Activated CD8-positive, alpha-beta T cell treated with anti-CD3 and anti-CD28 coated beads, Interleukin-2, amount 10 ng/mL, durations not matched to agents 7 days and 5 days (primary cell): ENCODE data around the gene SF3B6. TPM values are rescaled to one million over a fixed set of nuclear protein-coding genes. Genes with fewer than 3 reads are reported as not detected.
A peak's percentile ranks its signal among the peaks of the same experiment; 100 is the strongest.
"Not testable (repeated sequence)": the region's sequence is repeated elsewhere in the genome, so short reads cannot be mapped to it uniquely, and the experiment has no call there.

Experiments
- ATAC-seq: fragments of 150-1000 bp; cut with Tn5 transposase; one replicate; pipeline ENCODE4 v1.10.0; 2021; ENCODE audit warnings: moderate library complexity
- CTCF ChIA-PET: fragments of 350-600 bp; sonication (Branson Sonifier 250); formaldehyde crosslinking; loops from one replicate; lab custom pipeline; 2021; ENCODE audit warnings: antibody characterized with exemption; lab: Charles Lee
- POLR2A ChIA-PET: fragments of 350-600 bp; sonication (Branson Sonifier 250); formaldehyde crosslinking; loops from one replicate; lab custom pipeline; 2021; ENCODE audit warnings: antibody characterized with exemption; lab: Charles Lee
- DNase-seq: peaks from one replicate; pipeline ENCODE4 v3.0.0-alpha.2; 2020
- H3K27ac Mint-ChIP-seq: one replicate; pipeline ENCODE4 v1.8.0; 2021; ENCODE audit warnings: mild to moderate bottlenecking, mixed read lengths
- H3K27me3 Mint-ChIP-seq: one replicate; pipeline ENCODE4 v1.8.0; 2021; ENCODE audit warnings: low read depth, mixed read lengths
- H3K36me3 Mint-ChIP-seq: one replicate; pipeline ENCODE4 v1.8.0; 2021; ENCODE audit warnings: low read depth, mixed read lengths
- H3K4me1 Mint-ChIP-seq: one replicate; pipeline ENCODE4 v1.8.0; 2021; ENCODE audit warnings: low read depth, mixed read lengths
- H3K4me3 Mint-ChIP-seq: one replicate; pipeline ENCODE4 v1.8.0; 2021; ENCODE audit warnings: mild to moderate bottlenecking, mixed read lengths
- H3K9me3 Mint-ChIP-seq: one replicate; pipeline ENCODE4 v1.8.0; 2022; ENCODE audit warnings: mixed read lengths; ENCODE audit not compliant: insufficient read depth
- total RNA-seq, 2 experiments: library from RNA; stranded (reverse); gene quantifications; one replicate each; pipeline ENCODE4 v1.2.3, GENCODE V29; 2021

SF3B6 gene
- total RNA-seq, 2 experiments from 2014 or later: 94.6 to 96.2 TPM

DNA sequence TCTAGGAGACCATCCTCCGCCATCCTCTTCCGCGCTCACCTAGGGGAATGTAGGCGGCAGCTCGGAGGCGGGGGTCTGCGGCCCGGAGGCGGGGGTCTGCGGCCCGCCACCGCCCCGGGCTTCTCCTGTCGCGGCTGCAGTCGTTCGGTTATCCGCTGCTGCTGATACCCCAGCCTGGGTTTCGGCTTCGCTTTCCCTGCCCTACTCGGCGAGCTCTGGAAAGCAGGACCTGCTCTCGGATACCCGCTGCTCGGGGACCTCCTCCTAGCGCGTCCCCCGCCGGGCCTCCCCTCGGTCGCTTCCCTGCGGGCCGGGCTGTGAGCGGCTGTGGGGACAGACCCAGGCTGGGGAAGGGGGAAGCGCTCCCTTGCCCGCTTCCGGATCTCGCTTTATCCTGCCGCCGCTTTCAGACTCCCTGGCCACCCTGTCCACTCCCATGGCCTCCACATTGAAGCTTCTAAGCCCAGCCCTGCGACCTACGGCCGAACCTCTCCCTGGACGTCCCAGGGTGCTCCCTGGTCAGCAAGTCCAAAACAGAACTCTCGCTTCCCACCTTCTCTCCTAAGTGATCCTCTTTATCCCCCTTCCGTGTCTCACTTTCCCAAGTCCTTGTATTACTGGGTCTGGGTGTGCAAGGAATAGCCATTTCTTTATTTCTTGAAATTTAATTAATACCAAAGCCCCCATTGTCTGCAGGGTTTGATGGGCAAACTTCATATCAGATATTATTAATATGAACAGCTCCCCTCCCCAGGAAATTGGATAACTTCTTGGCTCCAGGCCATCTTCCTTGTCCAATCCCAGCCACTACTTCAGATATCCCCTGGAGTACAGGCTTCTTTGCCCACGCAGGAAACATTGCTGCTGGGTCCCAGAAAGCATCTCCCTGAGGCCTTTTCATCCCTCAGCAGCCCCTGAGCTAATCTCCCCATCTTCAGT lies 25.8 kb downstream of the SF3B6 start:
- peaks cover 7% of the 10 kb centered on the region for H3K27me3 Mint-ChIP-seq
- ChIA-PET CTCF (interaction anchor here (1.6 to 2.7 kb wide), 6 partner anchors 10 to 226 kb away, joined by 4 to 11 read pairs (median 7); partner anchors contain the start of genes ATAD2B and TP53I3), POLR2A (interaction anchor here (2.8 kb wide), 1 partner anchor 123 kb away, joined by 8 read pairs; the partner anchor contains the start of gene ATAD2B)
- H3K9me3 Mint-ChIP-seq: no peaks in the 10 kb centered on the region
- H3K4me1 Mint-ChIP-seq: peaks cover 27% of the 10 kb centered on the region
- peaks cover 2% of the 10 kb centered on the region for H3K36me3 Mint-ChIP-seq
- H3K4me3 Mint-ChIP-seq: peak overlapping the region; percentile 73
- H3K27ac Mint-ChIP-seq: no peak overlapping the region
- DNase-seq (peak; percentile 26), ATAC-seq (no peak)

DNA sequence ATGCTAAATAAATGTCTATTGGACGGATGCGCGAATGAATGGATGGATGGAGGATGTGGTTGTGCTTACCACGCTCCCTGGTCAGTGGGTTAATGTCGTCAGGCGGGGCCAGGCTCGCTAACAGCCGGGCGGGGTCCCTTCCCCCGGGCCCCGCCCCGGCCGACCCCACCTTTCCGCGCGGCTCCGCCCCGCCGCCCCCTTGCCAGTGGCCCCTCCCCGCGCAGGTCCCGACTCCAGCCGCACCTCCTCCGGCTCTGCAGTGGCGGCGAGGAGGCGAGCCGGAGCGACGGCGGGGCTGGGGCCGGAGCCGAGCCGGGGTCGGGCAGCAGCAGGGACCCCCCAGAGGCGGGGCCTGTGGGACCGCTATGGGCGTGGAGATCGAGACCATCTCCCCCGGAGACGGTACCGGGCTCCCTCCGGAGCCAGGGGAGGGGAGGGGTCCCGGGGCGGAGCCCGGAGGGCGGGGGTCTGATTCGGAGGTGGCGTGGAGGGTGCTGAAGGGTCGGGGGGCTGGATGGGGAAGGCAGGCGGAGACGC lies 26.6 kb downstream of the SF3B6 start, which contains the start of gene FKBP1B:
FKBP1B (plus strand) TSS at position 257 of the 537 bp plus-strand sequence; CDS start at position 366, 109 bp downstream.
- Mint-ChIP-seq H3K4me1 (peaks cover 31% of the 10 kb centered on the region), H3K4me3 (peak within 1 kb of the TSS; percentile 73), H3K27ac (peak within 1 kb of the TSS; percentile 68), H3K27me3 (peaks cover 7% of the 10 kb centered on the region), H3K9me3 (no peaks in the 10 kb centered on the region), H3K36me3 (peaks cover 2% of the 10 kb centered on the region)
- ChIA-PET POLR2A (interaction anchor here (0.6 to 2.8 kb wide), 4 partner anchors 24 to 884 kb away, joined by 3 to 8 read pairs (median 3); partner anchors contain the start of gene ATAD2B), CTCF (interaction anchor here (1.0 to 2.7 kb wide), 7 partner anchors 10 to 225 kb away, joined by 3 to 11 read pairs (median 5); partner anchors contain the start of genes ATAD2B and TP53I3)
- DNase-seq (peak; percentile 80), ATAC-seq (peak; percentile 43)

DNA sequence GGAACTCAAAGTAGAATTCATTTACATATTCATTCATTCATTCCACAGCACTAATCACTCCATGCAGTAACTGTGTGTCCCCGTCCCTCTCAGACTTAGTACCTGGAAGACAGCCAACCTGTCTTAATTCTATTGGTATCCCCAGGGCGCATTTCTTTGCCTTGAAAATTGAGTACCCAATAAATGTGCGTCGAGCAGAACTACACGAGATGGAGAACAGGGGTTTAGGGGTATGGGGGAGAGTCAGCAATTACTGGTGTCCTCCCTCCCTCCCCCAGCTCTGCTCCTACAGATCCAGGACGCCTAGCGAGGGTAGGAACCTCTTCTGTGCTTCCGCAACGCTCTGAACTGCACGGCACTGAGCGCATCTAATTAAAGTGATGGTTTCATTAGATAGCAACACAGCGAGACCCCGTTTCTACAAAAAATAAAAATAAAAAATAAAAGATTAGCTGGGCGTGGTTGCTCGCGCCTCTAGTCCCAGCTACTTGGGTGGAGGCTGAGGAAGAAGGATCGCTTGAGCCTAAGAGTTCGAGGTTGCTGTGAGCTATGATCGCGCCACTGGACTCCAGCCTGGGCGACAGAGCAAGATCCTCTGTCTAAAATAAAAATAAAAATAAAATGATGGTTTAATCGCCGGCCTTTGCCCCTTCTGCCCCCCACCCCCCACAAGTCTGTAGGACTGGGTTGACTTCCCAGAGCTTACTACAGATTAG lies 27.2 kb downstream of the SF3B6 start:
- peaks cover 31% of the 10 kb centered on the region for H3K4me1 Mint-ChIP-seq
- peaks cover 7% of the 10 kb centered on the region for H3K27me3 Mint-ChIP-seq
- ATAC-seq (no peak), DNase-seq (peak; percentile 28)
- CTCF ChIA-PET: interaction anchor here (1.0 to 1.7 kb wide), 5 partner anchors 12 to 224 kb away, joined by 3 to 11 read pairs (median 4); partner anchors contain the start of genes ATAD2B and TP53I3
- POLR2A ChIA-PET: interaction anchor here (0.6 to 2.8 kb wide), 4 partner anchors 24 to 884 kb away, joined by 3 to 8 read pairs (median 3); partner anchors contain the start of gene ATAD2B
- H3K9me3 Mint-ChIP-seq: no peaks in the 10 kb centered on the region
- H3K36me3 Mint-ChIP-seq: peaks cover 2% of the 10 kb centered on the region
- H3K27ac Mint-ChIP-seq: peak overlapping the region; percentile 68
- peak overlapping the region; percentile 73 for H3K4me3 Mint-ChIP-seq

DNA sequence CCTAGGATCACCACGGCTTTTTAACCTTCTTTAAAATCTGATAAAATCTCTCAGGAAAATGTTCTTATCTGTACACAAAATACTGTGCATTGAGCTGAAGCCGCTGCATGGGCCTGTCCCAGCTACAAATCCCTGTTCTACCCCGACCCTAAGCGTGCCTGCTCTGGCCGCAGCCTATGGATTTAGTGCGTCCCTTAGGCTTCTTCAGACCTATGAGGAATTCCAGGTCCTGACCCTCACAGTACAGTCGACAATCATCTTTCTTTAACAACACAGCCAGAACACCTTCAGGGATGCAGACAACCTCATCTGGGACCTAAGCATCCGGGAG lies 28.5 kb downstream of the SF3B6 start:
- CTCF ChIA-PET: interaction anchor here (0.9 to 2.3 kb wide), 6 partner anchors 13 to 223 kb away, joined by 3 to 19 read pairs (median 8); partner anchors contain the start of genes ATAD2B, SF3B6 and TP53I3
- Mint-ChIP-seq H3K36me3 (peaks cover 6% of the 10 kb centered on the region), H3K4me3 (peak overlapping the region; percentile 90), H3K27me3 (peaks cover 5% of the 10 kb centered on the region), H3K4me1 (peaks cover 37% of the 10 kb centered on the region), H3K9me3 (no peaks in the 10 kb centered on the region), H3K27ac (peak overlapping the region; percentile 88)
- DNase-seq: no peak
- no peak for ATAC-seq
- POLR2A ChIA-PET: interaction anchor here (0.6 to 1.8 kb wide), 6 partner anchors 19 to 121 kb away, joined by 3 to 24 read pairs (median 9); partner anchors contain the start of genes ATAD2B, SF3B6, TP53I3 and UBXN2A

DNA sequence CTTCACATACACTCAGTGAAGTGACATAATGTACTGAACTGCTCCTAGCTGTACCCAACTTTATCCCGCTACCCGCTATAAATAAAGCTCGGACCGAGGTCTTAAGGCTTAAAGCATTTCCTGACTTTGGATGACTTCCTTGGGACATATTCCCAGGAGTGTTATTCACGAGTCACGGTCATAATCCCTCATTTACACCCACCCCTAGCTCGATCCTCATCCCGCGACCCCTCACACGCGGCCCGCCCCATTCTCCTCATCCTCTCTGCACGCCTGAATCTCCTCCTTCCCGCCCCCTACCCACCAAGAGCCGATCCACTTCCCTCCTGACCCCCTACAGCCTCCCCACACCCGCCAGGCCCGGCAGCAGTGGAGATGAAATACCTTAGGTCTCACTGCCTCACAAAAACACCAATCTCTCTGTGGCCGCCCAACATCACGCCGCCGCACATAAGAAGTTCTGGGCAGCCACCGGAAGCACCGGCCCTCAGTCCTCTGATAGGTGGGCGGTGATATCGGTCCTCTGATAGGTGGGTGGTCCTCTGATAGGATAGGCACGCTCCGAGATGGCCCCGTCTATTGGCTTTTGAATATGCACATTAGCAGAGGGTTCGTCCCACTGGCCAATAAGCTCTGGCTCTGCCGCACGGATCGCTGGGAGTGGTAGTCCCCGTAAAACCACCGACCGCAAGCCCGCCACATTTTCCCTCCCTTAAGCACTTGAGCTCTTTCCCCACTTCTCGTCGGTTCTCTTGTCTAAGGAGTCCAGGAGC lies 29.0 kb downstream of the SF3B6 start, which contains the start of gene WDCP:
WDCP (minus strand) TSS at position 462 of the 773 bp plus-strand sequence. CDS start 7,897 bp downstream, outside the sequence.
- Mint-ChIP-seq H3K27ac (peak within 1 kb of the TSS; percentile 88), H3K36me3 (peaks cover 6% of the 10 kb centered on the region), H3K4me3 (peak within 1 kb of the TSS; percentile 90), H3K27me3 (peaks cover 5% of the 10 kb centered on the region), H3K9me3 (no peaks in the 10 kb centered on the region), H3K4me1 (peaks cover 37% of the 10 kb centered on the region)
- DNase-seq (peak; percentile 98), ATAC-seq (peak; percentile 99)
- POLR2A ChIA-PET: interaction anchor here (0.6 to 1.8 kb wide), 7 partner anchors 19 to 121 kb away, joined by 3 to 24 read pairs (median 8); partner anchors contain the start of genes ATAD2B, SF3B6, TP53I3 and UBXN2A
- CTCF ChIA-PET: interaction anchor here (0.9 to 2.3 kb wide), 6 partner anchors 13 to 222 kb away, joined by 3 to 19 read pairs (median 8); partner anchors contain the start of genes ATAD2B, SF3B6 and TP53I3

DNA sequence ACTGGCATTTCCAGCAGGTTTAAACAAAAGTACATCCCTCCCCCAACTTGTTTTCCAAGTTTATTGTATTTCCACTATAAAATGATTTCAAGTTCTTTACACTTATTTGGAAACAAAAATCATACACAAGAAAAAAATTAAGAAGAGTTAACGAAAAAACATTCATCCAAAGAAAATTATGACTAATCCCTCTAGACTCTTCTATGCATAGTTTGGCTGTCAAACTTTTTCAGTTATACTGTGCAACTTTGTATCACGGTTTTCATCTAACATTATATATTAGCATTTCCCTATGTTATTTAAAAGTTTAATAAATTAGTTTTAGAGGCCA lies 29.6 kb downstream of the SF3B6 start:
- Mint-ChIP-seq H3K4me1 (peaks cover 37% of the 10 kb centered on the region), H3K27ac (no peak overlapping the region), H3K4me3 (peak overlapping the region; percentile 90), H3K27me3 (peaks cover 5% of the 10 kb centered on the region), H3K36me3 (peaks cover 6% of the 10 kb centered on the region), H3K9me3 (no peaks in the 10 kb centered on the region)
- ATAC-seq (no peak), DNase-seq (no peak)
- ChIA-PET POLR2A (interaction anchor here (0.6 to 1.8 kb wide), 4 partner anchors 24 to 120 kb away, joined by 3 to 24 read pairs (median 10); partner anchors contain the start of genes ATAD2B, SF3B6 and TP53I3), CTCF (interaction anchor here (1.4 to 2.3 kb wide), 3 partner anchors 14 to 120 kb away, joined by 10 to 19 read pairs (median 12); partner anchors contain the start of genes ATAD2B and TP53I3)

DNA sequence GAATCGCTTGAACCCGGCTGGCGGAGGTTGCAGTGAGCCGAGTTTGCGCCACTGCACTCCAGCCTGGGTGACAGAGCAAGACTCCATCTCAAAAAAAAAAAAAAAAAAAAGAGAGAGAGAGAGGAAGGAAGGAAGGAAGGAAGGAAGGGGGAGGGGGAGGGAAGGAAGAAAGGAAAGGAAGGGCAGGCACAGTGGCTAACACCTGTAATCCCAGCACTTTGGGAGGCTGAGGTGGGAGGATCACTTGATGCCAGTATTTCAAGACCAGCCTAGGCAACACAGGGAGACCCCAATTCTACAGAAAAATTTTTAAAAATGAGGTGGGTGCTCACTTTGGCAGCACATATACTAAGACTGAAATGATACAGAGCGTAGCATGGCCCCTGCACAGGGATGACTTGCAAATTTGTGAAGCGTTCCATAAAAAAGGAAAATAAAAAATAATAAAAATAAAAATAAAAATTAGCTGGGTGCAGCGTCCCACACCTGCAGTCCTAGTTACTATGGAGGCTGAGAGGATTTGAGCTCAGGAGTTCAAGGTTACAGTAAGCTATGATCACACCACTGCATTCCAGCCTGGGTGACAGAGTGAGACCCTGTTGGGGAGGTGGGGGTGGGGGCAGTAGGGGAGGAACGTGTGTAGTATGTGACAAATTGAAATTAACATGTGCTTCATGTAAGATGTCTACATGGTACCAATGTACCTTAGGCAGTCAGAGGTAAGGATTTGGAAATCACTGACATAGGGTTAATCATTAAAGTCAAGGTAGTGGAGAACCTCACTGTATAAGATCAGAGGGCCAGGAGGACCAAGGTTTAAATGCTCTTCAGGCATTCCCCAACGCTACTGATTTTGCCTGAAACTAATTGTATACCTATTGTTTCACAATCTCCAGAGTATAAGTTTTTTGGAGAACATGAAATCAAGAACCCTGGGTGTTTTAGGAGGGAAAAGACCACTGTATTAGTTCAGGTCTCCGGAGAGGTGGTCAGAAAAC lies 30.3 kb downstream of the SF3B6 start:
- H3K27me3 Mint-ChIP-seq: peaks cover 5% of the 10 kb centered on the region
- peaks cover 37% of the 10 kb centered on the region for H3K4me1 Mint-ChIP-seq
- H3K4me3 Mint-ChIP-seq: peak overlapping the region; percentile 90
- no peak for ATAC-seq
- no peak overlapping the region for H3K27ac Mint-ChIP-seq
- CTCF ChIA-PET: interaction anchor here (1.8 to 2.3 kb wide), 2 partner anchors 15 to 119 kb away, joined by 10 to 19 read pairs; partner anchors contain the start of gene ATAD2B
- no peaks in the 10 kb centered on the region for H3K9me3 Mint-ChIP-seq
- POLR2A ChIA-PET: interaction anchor here (0.7 kb wide), 1 partner anchor 105 kb away, joined by 3 read pairs; no protein-coding TSS in a partner anchor
- DNase-seq: no peak
- H3K36me3 Mint-ChIP-seq: peaks cover 6% of the 10 kb centered on the region

DNA sequence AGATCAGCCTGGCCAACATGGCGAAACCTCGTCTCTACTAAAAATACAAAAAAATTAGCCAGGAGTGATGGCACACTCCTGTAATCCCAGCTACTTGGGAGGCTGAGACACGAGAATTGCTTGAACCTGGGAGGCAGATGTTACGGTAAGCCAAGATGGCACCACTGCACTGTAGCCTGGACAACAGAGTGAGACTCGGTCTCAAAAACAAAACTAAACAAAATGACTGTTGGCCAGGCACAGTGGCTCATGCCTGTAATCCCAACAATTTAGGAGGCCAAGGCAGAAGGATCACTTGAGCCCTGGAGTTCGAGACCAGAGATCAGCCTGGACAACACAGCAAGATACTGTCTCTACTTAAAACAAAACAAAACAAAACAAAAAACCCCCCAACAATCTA lies 33.0 kb downstream of the SF3B6 start:
- H3K4me3 Mint-ChIP-seq, H3K27me3 Mint-ChIP-seq, DNase-seq, ATAC-seq, H3K9me3 Mint-ChIP-seq, POLR2A ChIA-PET, CTCF ChIA-PET, H3K27ac Mint-ChIP-seq: not testable (repeated sequence)
- H3K36me3 Mint-ChIP-seq: peaks cover 18% of the 10 kb centered on the region
- peaks cover 32% of the 10 kb centered on the region for H3K4me1 Mint-ChIP-seq

DNA sequence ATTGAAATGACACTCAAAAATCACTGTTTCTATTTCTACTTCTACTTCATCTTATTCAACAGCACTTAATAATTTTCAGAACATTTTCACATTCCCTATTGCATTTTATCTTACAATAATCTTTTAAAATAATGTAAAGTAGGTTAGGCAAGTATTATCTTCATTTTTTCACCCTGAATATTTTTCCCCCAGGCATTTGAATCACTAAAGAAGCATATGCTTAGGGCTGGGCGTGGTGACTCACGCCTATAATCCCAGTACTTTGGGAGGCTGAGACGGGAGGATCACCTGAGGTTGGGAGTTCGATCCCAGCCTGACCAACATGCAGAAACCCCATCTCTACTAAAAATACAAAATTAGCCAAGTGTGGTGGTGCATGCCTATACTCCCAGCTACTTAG lies 35.6 kb downstream of the SF3B6 start:
- ChIA-PET CTCF (no interaction called here), POLR2A (no interaction called here)
- Mint-ChIP-seq H3K9me3 (no peaks in the 10 kb centered on the region), H3K4me1 (peaks cover 18% of the 10 kb centered on the region), H3K27ac (no peak overlapping the region), H3K27me3 (no peaks in the 10 kb centered on the region), H3K36me3 (peaks cover 29% of the 10 kb centered on the region), H3K4me3 (no peak overlapping the region)
- no peak for DNase-seq
- no peak for ATAC-seq
